ENCODE data around the gene PBXIP1.

GRCh38 chr1:154955039-154955717 is 721 bp downstream of the PBXIP1 start:
- TF ChIP-seq POLR2A (IDR thresholded peaks at IDR 0.05) (no peak), POLR2AphosphoS5 (IDR thresholded peaks at IDR 0.05) (peak; percentile 6), EP300 (IDR thresholded peaks at IDR 0.05) (no peak)
- TF ChIP-seq, protein P1, sequence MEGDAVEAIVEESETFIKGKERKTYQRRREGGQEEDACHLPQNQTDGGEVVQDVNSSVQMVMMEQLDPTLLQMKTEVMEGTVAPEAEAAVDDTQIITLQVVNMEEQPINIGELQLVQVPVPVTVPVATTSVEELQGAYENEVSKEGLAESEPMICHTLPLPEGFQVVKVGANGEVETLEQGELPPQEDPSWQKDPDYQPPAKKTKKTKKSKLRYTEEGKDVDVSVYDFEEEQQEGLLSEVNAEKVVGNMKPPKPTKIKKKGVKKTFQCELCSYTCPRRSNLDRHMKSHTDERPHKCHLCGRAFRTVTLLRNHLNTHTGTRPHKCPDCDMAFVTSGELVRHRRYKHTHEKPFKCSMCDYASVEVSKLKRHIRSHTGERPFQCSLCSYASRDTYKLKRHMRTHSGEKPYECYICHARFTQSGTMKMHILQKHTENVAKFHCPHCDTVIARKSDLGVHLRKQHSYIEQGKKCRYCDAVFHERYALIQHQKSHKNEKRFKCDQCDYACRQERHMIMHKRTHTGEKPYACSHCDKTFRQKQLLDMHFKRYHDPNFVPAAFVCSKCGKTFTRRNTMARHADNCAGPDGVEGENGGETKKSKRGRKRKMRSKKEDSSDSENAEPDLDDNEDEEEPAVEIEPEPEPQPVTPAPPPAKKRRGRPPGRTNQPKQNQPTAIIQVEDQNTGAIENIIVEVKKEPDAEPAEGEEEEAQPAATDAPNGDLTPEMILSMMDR (IDR thresholded peaks at IDR 0.05) = no peak
